Endothelial cell (in vitro differentiated cells): ENCODE data around the gene HS3ST1. TPM values are rescaled to one million over a fixed set of nuclear protein-coding genes. Genes with fewer than 3 reads are reported as not detected.

ENCODE experiments used
- DNase-seq: peaks from one replicate; pipeline ENCODE4 v3.0.0; 2021; ENCODE audit warnings: low spot score
- H3K27ac Mint-ChIP-seq: one replicate; pipeline ENCODE4 v1.8.0; 2021; ENCODE audit warnings: mixed read lengths, inconsistent platforms; ENCODE audit not compliant: unreplicated experiment
- H3K27me3 Mint-ChIP-seq: one replicate; pipeline ENCODE4 v1.8.0; 2021; ENCODE audit warnings: mild to moderate bottlenecking, moderate library complexity, mixed read lengths, inconsistent platforms; ENCODE audit not compliant: unreplicated experiment
- H3K36me3 Mint-ChIP-seq: one replicate; pipeline ENCODE4 v1.8.0; 2021; ENCODE audit warnings: mild to moderate bottlenecking, low read depth, mixed read lengths, inconsistent platforms; ENCODE audit not compliant: unreplicated experiment
- H3K4me1 Mint-ChIP-seq: one replicate; pipeline ENCODE4 v1.8.0; 2021; ENCODE audit warnings: mild to moderate bottlenecking, mixed read lengths, inconsistent platforms; ENCODE audit not compliant: unreplicated experiment
- H3K4me3 Mint-ChIP-seq: one replicate; pipeline ENCODE4 v1.8.0; 2021; ENCODE audit warnings: mild to moderate bottlenecking, mixed read lengths, inconsistent platforms; ENCODE audit not compliant: unreplicated experiment
- H3K9me3 Mint-ChIP-seq: one replicate; pipeline ENCODE4 v1.8.0; 2021; ENCODE audit warnings: mixed read lengths, inconsistent platforms; ENCODE audit not compliant: unreplicated experiment
- CTCF ChIP-seq: fragments of 200-600 bp; sonication (generic); IDR thresholded peaks from one replicate; pipeline ENCODE4 v1.5.0; 2021; ENCODE audit warnings: antibody characterized with exemption; ENCODE audit not compliant: unreplicated experiment
- total RNA-seq: library from RNA; stranded (reverse); fragmentation: NEBNext Ultra II Directional; extraction: Animal tissue kit (Norgen Biotek cat#: 25700); gene quantifications from one replicate; pipeline ENCODE4 v1.2.1, GENCODE V29; 2021; ENCODE audit not compliant: unreplicated experiment

The HS3ST1 gene
- total RNA-seq, 1 donor from 2014 or later: 0.44 TPM

GRCh38 chr4:11436084-11436483 lies 7.4 kb upstream of the HS3ST1 start:
- Mint-ChIP-seq H3K4me1 (no peaks in the 10 kb centered on the region), H3K27me3 (peaks cover 3% of the 10 kb centered on the region), H3K4me3 (no peak overlapping the region), H3K36me3 (no peaks in the 10 kb centered on the region), H3K9me3 (no peaks in the 10 kb centered on the region), H3K27ac (no peak overlapping the region)
- TF ChIP-seq CTCF: no peak
- DNase-seq: no peak

GRCh38 chr4:11435557-11435956 lies 6.9 kb upstream of the HS3ST1 start:
- Mint-ChIP-seq H3K4me3 (no peak overlapping the region), H3K36me3 (no peaks in the 10 kb centered on the region), H3K4me1 (no peaks in the 10 kb centered on the region), H3K27ac (no peak overlapping the region), H3K27me3 (peaks cover 3% of the 10 kb centered on the region), H3K9me3 (no peaks in the 10 kb centered on the region)
- TF ChIP-seq CTCF: no peak
- DNase-seq: no peak

GRCh38 chr4:11431111-11431510 lies 2.4 kb upstream of the HS3ST1 start:
- Mint-ChIP-seq H3K4me1 (peaks cover 14% of the 10 kb centered on the region), H3K36me3 (no peaks in the 10 kb centered on the region), H3K27me3 (peaks cover 11% of the 10 kb centered on the region), H3K4me3 (no peak overlapping the region), H3K27ac (no peak overlapping the region), H3K9me3 (no peaks in the 10 kb centered on the region)
- no peak for DNase-seq
- TF ChIP-seq CTCF: no peak

- no peak for TF ChIP-seq CTCF
- Mint-ChIP-seq H3K9me3 (no peaks in the 10 kb centered on the region), H3K36me3 (no peaks in the 10 kb centered on the region), H3K27me3 (peaks cover 11% of the 10 kb centered on the region), H3K4me1 (peaks cover 14% of the 10 kb centered on the region), H3K4me3 (no peak overlapping the region), H3K27ac (no peak overlapping the region)
- DNase-seq: no peak
Observed at GRCh38 chr4:11430536-11430935, 1.8 kb upstream of the HS3ST1 start.

GRCh38 chr4:11429699-11430045 lies 978 bp upstream of the HS3ST1 start:
- peaks cover 11% of the 10 kb centered on the region for H3K27me3 Mint-ChIP-seq
- TF ChIP-seq CTCF: no peak

More at GRCh38 chr4:11429699-11430045, 978 bp upstream of the HS3ST1 start:
- DNase-seq: no peak
- H3K4me1 Mint-ChIP-seq: peaks cover 14% of the 10 kb centered on the region
- peak overlapping the region; percentile 79 for H3K4me3 Mint-ChIP-seq
- no peaks in the 10 kb centered on the region for H3K36me3 Mint-ChIP-seq
- no peak overlapping the region for H3K27ac Mint-ChIP-seq
- no peaks in the 10 kb centered on the region for H3K9me3 Mint-ChIP-seq
